ENCODE results near the gene ZNF2. TPM values are rescaled to one million over a fixed set of nuclear protein-coding genes. Genes with fewer than 3 reads are reported as not detected.

The ZNF2 gene
- total and polyA plus RNA-seq, 2 of the 13 experiments (the other 11 are each of a cell fraction or from before 2014, with no cell fraction given) = 4.3 to 6.1 TPM

GRCh38 chr2:95121407-95122196, 44.0 kb upstream of the ZNF2 start, which contains the start of gene MRPS5 (continued):
- TF ChIP-seq ZNF747 (CRISPR knock-in tag; IDR thresholded peaks at IDR 0.05; ENCODE audit: borderline replicate concordance) = no peak
- peak; percentile 95; the same call in 1 of the 2 replicates for TF ChIP-seq ATF7-NPFF (CRISPR knock-in tag; IDR thresholded peaks at IDR 0.05; ENCODE audit: low read depth)
- TF ChIP-seq ZNF761 (CRISPR knock-in tag; conservative IDR thresholded peaks at IDR 0.05) = peak; percentile 88; the same call in 1 of the 2 replicates
- TF ChIP-seq ZSCAN25 (CRISPR knock-in tag; IDR thresholded peaks at IDR 0.05) = peak; percentile 39; the same call in 1 of the 2 replicates
- peak; percentile 57; the same call in 1 of the 2 replicates for TF ChIP-seq ISX (CRISPR knock-in tag; conservative IDR thresholded peaks at IDR 0.05)
- peak; percentile 22; the same call in 1 of the 2 replicates for TF ChIP-seq ZNF350 (CRISPR knock-in tag; IDR thresholded peaks at IDR 0.05; ENCODE audit: borderline replicate concordance, low read depth)
- peak; percentile 83 for TF ChIP-seq KDM5A (IDR thresholded peaks at IDR 0.05; ENCODE audit: borderline replicate concordance, low read length)
- no peak for TF ChIP-seq EHMT2 (IDR thresholded peaks at IDR 0.05; ENCODE audit: borderline replicate concordance, low read depth, low read length)
- TF ChIP-seq ZSCAN9 (CRISPR knock-in tag; IDR thresholded peaks at IDR 0.05; ENCODE audit: borderline replicate concordance) = no peak; the same call in 1 of the 2 replicates
- TF ChIP-seq ZBTB42 (CRISPR knock-in tag; IDR thresholded peaks at IDR 0.05) = no peak
- peak; percentile 96 for TF ChIP-seq TSC22D2 (CRISPR knock-in tag; IDR thresholded peaks at IDR 0.05; ENCODE audit: borderline replicate concordance)
- peak; percentile 96 for TF ChIP-seq ARNT2 (CRISPR knock-in tag; IDR thresholded peaks at IDR 0.05; ENCODE audit: low read depth)
- TF ChIP-seq ZNF484 (CRISPR knock-in tag; IDR thresholded peaks at IDR 0.05; ENCODE audit: borderline replicate concordance, low read depth) = 0 out of 2 replicates have a peak, but pooled peaks have one; percentile 18
- no peak for TF ChIP-seq CREM (IDR thresholded peaks at IDR 0.05)
- TF ChIP-seq CREM (CRISPR knock-in tag; IDR thresholded peaks at IDR 0.05) = no peak
- TF ChIP-seq ZNF260 (CRISPR knock-in tag; IDR thresholded peaks at IDR 0.05; ENCODE audit: borderline replicate concordance, low read depth) = no peak
- TF ChIP-seq, protein P1, sequence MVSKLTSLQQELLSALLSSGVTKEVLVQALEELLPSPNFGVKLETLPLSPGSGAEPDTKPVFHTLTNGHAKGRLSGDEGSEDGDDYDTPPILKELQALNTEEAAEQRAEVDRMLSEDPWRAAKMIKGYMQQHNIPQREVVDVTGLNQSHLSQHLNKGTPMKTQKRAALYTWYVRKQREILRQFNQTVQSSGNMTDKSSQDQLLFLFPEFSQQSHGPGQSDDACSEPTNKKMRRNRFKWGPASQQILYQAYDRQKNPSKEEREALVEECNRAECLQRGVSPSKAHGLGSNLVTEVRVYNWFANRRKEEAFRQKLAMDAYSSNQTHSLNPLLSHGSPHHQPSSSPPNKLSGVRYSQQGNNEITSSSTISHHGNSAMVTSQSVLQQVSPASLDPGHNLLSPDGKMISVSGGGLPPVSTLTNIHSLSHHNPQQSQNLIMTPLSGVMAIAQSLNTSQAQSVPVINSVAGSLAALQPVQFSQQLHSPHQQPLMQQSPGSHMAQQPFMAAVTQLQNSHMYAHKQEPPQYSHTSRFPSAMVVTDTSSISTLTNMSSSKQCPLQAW (CRISPR knock-in tag; IDR thresholded peaks at IDR 0.05) = no peak; the same call in 1 of the 2 replicates
- peak; percentile 23; the same call in 1 of the 2 replicates for TF ChIP-seq CBX5 (CRISPR knock-in tag; IDR thresholded peaks at IDR 0.05; ENCODE audit: borderline replicate concordance)
- no peak for TF ChIP-seq FIP1L1 (IDR thresholded peaks at IDR 0.05; ENCODE audit: borderline replicate concordance, insufficient read depth, low read depth, low read length)
- peak; percentile 94 for TF ChIP-seq YY1 (IDR thresholded peaks at IDR 0.05; ENCODE audit: insufficient read depth, insufficient replicate concordance, low read depth, low read length)
- peak; percentile 52; the same call in 1 of the 2 replicates for TF ChIP-seq SOX5 (CRISPR knock-in tag; IDR thresholded peaks at IDR 0.05; ENCODE audit: borderline replicate concordance)
- TF ChIP-seq, protein P2, sequence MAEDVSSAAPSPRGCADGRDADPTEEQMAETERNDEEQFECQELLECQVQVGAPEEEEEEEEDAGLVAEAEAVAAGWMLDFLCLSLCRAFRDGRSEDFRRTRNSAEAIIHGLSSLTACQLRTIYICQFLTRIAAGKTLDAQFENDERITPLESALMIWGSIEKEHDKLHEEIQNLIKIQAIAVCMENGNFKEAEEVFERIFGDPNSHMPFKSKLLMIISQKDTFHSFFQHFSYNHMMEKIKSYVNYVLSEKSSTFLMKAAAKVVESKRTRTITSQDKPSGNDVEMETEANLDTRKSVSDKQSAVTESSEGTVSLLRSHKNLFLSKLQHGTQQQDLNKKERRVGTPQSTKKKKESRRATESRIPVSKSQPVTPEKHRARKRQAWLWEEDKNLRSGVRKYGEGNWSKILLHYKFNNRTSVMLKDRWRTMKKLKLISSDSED (CRISPR knock-in tag; IDR thresholded peaks at IDR 0.05) = no peak
- TF ChIP-seq ZNF121 (CRISPR knock-in tag; IDR thresholded peaks at IDR 0.05) = no peak
- peak; percentile 79 for TF ChIP-seq ZNF253 (CRISPR knock-in tag; IDR thresholded peaks at IDR 0.05; ENCODE audit: borderline replicate concordance)
- no peak for TF ChIP-seq ZNF3 (CRISPR knock-in tag; IDR thresholded peaks at IDR 0.05)
- TF ChIP-seq TCF12 (IDR thresholded peaks at IDR 0.05) = no peak
- TF ChIP-seq TCF12 (CRISPR knock-in tag; IDR thresholded peaks at IDR 0.05) = peak; percentile 85; the same call in 1 of the 2 replicates
- TF ChIP-seq GLI4 (CRISPR knock-in tag; IDR thresholded peaks at IDR 0.05; ENCODE audit: borderline replicate concordance) = peak; percentile 50; the same call in 1 of the 2 replicates

All from HepG2 (cell line).